GM04504 (cell line): Measurements from ENCODE around the gene RHOT2.
A peak's percentile ranks its signal among the peaks of the same experiment; 100 is the strongest.

Experiments
- DNase-seq: peaks from one replicate; pipeline ENCODE4 v3.0.0-alpha.2; 2012; ENCODE audit warnings: low read depth

RHOT2 gene

GRCh38 chr16:667780-668518 is at the start of gene RHOT2:
TSS of gene RHOT2 (plus strand) at chr16:668132. CDS start at chr16:668200, 68 bp downstream.
- DNase-seq = peak; percentile 81

- no peak for DNase-seq
These were observed 48.3 kb upstream of the RHOT2 start for GRCh38 chr16:619476-620100.

GRCh38 chr16:620700-621525 is 47.0 kb upstream of the RHOT2 start:
- no peak for DNase-seq

- DNase-seq = no peak
These were observed 46.3 kb upstream of the RHOT2 start for GRCh38 chr16:621526-622105.

GRCh38 chr16:622920-623280 is 45.0 kb upstream of the RHOT2 start:
- DNase-seq = no peak

GRCh38 chr16:624526-625070 is 43.3 kb upstream of the RHOT2 start:
- no peak for DNase-seq

- DNase-seq = no peak
These were observed 42.6 kb upstream of the RHOT2 start for GRCh38 chr16:625117-625976.

GRCh38 chr16:625977-626765 is 41.8 kb upstream of the RHOT2 start:
- no peak for DNase-seq

- DNase-seq = peak; percentile 91
These were observed 41.0 kb upstream of the RHOT2 start for GRCh38 chr16:626787-627453.

GRCh38 chr16:627454-628239 is 40.3 kb upstream of the RHOT2 start:
- DNase-seq = no peak

- DNase-seq = no peak
These were observed 39.4 kb upstream of the RHOT2 start for GRCh38 chr16:628321-629061.

GRCh38 chr16:629185-629832 is 38.6 kb upstream of the RHOT2 start:
- DNase-seq = no peak

GRCh38 chr16:629833-630248 is 38.1 kb upstream of the RHOT2 start:
- no peak for DNase-seq

GRCh38 chr16:630249-630814 is 37.6 kb upstream of the RHOT2 start:
- DNase-seq = no peak

GRCh38 chr16:630815-631405 is 37.0 kb upstream of the RHOT2 start, which contains the start of gene WFIKKN1:
TSS of gene WFIKKN1 (plus strand) at chr16:630985. CDS start at chr16:631254, 269 bp downstream.
- no peak for DNase-seq

- no peak for DNase-seq
These were observed 36.0 kb upstream of the RHOT2 start for GRCh38 chr16:631808-632358.
